Hindlimb muscle (tissue), 1 donor: ENCODE measurements around the gene ZDHHC20. TPM values are rescaled to one million over a fixed set of nuclear protein-coding genes. Genes with fewer than 3 reads are reported as not detected.

Experiments used
- DNase-seq: peaks from one replicate; pipeline ENCODE4 v3.0.0-alpha.2; 2013
- polyA plus RNA-seq: library from polyadenylated mRNA; unstranded; fragments of 120-200 nt; gene quantifications from one replicate; pipeline ENCODE4 v1.2.1, GENCODE V29; 2013; ENCODE audit not compliant: insufficient read length

The ZDHHC20 gene
- polyA plus RNA-seq, 1 donor, result 32.9 TPM

DNA sequence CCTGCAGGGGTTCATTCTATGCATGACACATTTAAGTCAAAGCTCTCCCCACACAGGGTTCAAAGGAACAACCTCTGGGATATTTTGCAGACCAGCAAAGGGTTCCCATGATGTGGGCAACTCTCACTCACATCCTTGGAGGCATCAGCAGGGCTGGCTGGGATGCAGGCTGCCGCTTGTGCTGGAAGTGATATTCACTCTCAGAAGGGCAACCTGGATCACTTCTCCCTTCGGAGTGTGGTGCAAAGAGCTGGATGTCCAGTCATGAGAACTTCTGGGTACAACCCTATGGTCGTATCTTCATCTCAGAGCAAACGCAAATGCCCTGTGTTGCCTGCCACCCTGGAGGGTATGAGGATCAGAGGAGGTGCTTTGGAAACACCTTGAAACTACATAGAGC is 98.6 kb downstream of the ZDHHC20 start:
- DNase-seq, result no peak

DNA sequence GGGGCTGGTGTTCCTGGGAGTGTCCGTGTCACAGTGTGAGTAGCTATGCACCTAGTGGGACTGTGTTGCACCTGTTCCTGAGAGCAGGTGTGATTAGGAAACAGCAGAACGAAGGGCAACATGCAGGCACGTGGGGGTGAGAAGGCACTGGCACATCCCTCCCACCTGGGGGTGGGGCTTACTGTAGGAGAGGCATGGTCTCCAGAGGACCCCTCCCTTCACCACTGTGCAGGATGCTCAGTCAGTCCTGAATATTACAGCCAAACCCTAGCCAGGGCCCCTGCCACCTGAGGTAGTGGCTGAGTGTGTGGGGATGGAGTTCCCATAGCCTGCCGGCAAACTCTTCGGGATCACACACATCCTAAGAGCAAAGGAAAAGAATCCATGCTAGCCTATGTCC is 99.2 kb downstream of the ZDHHC20 start:
- no peak for DNase-seq

DNA sequence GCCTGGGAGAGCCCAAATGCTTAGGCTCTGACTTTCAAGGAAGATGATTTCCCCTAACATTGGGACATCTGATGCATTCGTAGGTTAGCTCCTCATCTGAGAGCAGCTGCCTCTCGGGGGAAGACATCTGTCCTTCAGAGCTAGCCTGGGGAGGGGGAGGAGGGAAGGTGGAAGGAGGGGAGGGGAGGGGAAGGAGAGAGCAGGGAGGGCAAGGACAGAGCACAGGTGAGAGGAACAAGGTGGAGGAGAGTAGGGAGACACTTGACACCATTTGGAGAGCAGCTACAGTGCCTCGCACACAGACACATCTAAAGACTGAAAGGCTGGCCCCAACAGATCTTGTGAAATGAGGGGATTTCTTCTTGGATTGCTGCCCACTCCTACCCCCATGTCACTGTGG is 103.8 kb downstream of the ZDHHC20 start:
- DNase-seq, result no peak

DNA sequence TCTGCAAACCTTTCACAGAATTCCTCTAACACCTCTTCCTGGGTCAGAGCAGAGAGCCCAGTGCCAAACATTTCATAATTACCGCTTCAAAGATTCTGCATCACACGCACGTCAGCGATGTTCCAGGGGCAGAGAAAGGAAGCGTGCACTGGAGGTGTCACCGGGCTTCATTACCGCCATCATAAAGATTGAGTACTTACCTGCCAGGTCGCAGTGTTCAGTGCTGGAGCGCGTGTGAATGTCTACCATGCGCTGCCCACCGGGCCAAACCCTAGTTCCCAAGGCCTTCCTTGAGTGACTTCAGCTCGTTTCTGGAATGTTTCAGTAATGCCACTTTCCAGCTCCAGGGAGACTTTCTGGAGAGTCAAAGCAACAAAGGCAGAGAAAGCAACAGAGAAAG is 104.4 kb downstream of the ZDHHC20 start:
- DNase-seq, result no peak

DNA sequence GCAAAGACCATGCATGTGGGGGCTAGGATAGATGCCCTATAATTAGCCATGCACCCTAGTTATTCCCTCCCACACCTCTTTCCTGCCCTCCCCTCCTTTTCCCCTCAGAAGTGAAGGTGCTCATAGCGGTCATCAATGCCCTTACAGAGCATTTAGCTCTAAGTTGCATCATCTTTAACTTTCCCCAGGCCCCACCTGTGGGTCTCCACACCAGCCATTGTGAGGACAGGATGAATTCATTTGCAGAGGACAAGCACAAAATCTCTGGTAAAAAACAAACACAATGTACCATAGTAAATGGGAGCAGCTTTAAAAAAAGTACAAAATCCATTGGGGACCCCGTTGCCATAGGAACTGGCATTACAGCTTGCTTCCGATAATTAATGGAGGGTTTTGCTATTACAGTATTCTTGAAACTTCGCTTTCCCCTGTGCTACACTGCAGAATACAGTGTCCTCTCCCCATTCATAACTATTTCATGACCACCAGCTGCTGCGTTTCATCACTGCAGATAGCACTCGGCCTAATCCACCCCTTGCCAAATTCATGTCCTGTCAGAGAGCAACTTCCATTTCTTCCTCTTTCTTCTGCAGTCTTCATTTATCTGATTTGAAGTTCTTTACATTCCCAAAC is 110.5 kb downstream of the ZDHHC20 start:
- no peak for DNase-seq

DNA sequence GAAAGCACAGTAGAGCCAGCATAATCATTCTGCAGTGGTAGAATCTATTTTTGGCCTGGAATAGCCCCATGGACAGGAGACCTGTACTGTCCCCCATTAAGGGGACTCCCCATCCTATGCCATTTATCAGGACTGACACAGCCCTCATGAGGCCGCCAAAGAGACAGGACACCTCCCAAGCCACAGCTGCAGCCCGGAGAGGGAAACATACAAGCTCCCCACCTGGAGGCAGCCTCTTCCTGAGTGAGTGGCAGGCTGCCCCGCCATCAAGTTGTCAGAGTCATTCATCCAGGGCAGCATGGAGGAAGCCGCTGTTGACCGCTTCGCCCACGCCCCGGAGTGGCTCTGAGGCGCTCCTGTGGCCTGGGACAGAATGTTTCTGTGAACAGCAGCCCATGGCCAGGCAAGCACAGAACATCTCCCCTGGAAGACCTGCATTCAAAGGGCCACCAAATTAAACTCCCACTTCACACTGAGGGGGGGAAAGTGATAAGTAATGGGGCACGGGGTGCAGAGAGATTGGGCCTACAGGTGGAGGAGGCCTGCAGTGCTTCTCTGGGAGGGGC is 111.3 kb downstream of the ZDHHC20 start:
- no peak for DNase-seq

DNA sequence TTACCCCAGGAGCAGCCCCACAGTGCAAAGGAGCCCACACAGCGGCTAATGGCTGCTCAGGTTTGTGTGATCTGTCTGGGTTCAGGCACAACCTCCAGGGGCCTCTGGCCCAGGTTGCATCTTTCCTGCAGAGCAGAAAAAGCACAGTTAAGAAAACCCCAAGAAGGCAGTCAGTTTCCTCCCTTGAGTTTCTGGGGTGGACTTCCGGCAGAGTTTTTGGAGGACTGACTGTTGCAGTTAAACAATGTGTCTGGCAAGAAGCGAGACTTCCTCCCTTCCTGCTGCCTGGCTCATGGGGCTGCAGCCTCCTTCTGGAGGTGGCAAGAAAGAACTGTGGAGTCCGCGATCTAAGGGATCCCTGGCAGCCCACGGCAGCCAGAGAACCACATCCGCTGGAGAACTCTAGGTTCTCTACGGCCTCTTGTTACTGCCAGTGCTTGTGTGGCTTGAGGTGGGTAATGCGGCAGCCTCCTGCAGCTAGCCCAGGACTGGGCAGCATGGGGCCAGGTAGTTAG is 114.4 kb downstream of the ZDHHC20 start:
- no peak for DNase-seq

DNA sequence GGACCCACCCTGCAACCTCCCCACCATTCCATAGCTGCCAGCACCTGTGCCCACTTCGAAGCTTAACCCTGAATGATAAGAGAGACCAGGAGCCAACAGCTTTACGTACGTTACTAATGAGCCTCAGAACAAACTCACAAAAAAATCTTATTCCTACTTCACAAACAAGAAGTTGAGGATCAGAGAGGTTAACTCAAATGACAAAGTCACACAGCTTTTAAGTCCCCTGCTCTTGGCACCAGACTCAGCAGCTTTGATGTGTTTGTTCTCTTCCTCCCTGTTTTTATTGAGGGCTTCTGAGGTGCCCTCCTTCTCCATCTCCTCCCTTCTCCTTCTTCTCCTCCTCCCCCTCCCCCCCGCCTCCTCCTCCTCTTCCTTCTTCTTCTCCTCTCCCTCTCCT is 115.4 kb downstream of the ZDHHC20 start:
- DNase-seq, result no peak

DNA sequence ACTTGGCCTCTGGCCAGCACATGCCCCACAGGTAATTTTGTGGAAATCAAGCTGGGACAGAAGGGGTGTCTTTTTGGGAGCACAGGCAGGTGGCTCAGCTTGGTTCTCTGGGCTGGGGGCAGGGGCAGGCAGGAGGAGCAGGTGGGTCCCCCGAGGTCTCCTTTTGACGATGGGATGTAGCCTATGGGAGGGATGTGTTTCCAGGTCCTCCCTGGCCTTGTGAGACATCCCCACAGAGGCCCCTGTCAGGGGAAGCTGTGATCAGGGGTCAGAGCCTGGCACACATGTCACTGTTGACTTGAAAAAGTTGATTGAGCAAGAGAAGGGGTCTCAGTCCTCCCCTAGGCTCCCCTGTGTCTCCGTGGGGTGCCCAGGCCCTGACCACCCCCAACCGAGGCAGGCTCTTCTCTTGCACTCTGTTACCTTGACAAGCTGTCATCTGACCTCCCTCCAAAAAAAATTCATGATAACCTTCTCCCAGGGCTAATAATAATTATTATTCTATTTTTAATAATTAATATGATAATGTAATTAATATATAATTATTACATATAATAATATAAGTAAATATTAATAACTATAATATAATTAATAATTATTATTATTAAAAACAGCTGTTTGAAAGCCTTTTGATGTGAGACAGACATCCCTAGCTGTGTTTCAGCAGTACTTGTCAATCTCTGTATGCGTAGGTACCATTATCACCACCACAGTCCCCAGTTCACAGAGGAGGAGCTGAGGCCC is 116.2 kb downstream of the ZDHHC20 start:
- DNase-seq, result no peak

DNA sequence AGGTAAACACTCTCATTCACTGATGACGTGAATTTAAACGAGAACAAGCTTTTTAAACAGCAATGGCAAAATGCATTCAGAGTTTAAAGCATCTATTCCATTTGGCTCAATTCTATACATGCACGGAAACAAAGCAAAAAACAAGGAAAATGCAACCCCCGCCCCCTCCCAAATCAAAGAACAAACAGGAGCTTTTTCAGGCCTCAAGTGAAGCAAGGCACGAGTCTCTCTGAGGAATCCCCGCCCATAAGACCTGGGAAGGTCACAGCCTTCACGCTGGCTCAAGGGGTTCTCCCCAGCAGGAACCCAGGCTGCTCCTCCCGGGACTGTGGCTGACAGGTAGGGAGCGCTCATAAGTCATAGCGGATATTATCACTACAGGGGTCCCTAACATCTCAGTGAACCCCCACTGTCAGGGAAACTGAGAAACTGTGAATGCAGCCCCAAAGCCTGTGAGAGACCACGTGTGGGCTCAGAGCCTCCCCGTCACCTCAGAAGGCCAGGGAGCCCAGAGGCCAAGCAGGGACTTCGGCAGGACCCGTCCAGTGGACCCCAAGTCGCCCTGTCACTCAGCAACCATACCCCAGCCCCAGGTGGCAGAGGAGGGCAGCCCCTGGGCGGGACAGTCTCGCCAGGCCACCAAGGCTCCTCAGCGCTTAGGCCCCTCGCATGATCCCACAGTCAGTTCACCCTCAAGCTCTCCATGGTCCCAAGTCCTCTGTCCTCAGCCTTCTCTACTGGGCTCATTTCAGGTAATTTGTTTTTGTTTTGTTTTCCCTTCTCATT is 117.3 kb downstream of the ZDHHC20 start:
- DNase-seq, result no peak

DNA sequence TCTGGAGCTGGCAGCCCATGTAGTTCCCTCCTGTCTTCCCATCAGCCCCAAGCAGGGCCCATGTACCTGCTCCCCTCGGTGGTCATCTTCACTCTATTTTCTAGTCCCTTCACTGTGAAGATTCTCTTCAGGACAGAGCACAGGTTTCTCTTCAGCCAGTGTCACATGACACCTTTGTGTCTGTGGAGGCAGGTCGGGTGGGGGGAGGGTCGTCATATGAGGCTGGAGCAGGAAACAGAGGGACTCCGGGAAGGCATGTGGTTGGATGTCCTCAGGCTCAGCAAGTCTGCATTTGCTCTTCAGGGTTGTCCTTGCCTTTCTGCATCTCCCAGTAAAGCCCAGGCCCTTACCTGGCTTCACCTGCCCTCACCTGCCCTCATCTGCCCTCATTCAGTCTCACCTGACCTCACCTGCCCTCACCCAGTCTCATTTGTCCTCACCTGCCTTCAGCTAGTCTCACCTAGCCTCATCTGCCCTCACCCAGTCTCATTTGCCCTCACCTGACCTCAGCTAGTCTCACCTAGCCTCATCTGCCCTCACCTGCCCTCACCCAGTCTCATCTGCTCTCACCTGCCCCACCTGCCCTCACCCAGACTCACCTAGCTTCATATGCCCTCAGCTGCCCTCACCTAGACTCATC is 120.3 kb downstream of the ZDHHC20 start:
- no peak for DNase-seq

DNA sequence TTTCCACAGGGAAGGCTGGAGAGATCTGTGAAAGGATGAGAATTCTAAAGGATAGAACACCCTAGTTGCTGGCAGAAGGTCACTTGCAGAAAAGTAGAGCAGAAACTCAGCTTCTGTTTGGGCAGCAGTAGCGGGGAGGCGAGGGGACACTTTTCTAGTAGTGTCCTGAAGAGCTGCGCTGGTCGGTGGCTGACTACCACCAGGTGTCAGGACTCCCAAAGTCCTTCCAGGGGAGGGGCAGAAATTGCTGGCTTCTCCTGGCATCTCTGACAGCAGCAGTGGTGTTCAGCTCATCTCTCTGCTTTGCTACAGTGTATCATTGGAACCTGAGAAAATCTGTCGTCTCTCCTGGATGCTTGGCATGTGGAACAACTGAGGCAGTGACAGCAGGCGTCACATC is 120.9 kb downstream of the ZDHHC20 start:
- no peak for DNase-seq

DNA sequence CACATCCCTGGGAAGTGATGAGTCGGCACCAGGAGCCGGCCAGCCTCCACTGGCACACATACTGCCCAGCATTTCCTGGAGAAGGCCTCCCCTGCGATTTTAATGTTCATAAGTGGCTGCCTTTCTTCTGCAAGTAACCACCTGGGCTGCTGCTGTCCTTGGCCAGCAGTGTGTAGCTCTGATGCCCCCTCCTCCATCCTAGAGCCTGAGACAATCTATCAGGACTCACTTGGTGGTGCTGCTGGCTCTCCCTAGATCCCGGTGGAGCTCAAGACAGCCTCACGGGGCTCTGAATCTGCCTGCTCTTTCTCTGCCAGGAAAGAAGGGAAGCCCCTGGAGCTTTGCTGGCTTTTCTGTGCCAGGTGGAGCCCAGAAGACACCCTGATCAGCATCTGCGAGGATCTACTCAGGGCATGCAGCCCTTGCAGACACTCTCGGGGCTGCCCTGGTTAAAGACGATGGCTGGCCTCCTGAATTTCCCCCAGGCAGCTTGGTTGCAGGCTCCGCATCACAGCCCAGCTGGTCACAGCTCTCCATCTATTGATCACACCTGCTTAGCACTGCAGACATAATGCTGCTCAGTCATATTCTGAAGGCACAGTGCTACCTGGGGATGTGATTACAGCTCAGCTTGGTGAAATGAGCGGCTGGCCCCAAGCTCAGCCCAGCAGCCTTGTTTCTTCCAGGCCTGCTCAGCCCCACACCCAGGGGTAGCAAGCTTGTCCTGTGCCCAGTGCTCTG is 122.3 kb downstream of the ZDHHC20 start:
- DNase-seq, result no peak

DNA sequence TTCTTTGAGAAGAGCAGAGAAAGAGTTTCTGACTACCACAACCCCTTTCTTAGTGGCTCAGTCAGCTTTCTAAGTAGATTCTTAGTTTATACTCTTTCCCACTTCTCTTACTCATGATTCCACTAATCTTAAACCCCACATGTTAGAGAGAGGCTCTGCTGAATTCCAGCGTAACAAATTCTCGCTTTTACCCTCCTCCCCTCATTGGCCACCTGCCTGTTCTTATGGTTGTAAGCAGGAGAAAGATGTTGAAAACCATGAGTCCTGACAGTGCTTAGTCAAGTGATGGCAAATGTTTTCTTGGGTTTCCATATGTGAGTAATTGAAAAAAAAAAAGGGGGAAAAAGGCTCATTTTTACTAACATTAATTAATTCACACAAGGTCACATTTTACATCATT is 125.9 kb downstream of the ZDHHC20 start:
- no peak for DNase-seq

DNA sequence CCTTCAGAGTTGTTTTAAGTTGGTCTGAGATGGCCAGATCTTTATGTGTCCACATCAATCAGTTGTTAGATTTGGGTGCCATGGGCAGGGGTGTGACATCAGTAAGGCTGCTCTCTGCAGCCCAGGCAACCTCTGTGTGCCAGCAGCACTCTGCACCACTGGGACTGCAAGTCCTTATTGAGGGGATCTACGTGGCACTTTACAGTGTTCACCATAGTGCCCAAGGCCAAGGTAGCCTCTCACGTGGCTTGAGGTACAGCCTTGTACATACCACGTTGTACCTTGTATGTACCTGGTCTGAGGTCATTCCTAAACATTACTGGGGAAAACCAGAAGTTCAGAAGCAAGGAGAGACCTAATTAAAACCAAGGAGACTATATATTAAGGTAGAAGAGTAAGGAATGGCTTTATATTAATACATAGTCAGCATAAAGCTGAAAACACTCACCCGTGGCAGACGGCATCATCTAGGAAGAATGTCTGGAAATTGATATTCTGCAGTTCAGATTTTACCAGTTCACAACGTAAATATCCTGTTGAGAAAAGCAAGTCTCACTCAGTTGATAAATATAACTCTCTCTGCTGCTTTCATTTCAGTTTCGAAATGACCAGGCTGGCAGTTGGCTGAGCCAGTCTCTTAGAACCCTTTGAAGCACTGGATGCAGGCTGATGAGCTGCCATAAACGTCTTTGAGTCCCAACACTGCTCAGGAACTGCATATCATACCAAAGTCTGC is 128.8 kb downstream of the ZDHHC20 start:
- DNase-seq, result no peak

DNA sequence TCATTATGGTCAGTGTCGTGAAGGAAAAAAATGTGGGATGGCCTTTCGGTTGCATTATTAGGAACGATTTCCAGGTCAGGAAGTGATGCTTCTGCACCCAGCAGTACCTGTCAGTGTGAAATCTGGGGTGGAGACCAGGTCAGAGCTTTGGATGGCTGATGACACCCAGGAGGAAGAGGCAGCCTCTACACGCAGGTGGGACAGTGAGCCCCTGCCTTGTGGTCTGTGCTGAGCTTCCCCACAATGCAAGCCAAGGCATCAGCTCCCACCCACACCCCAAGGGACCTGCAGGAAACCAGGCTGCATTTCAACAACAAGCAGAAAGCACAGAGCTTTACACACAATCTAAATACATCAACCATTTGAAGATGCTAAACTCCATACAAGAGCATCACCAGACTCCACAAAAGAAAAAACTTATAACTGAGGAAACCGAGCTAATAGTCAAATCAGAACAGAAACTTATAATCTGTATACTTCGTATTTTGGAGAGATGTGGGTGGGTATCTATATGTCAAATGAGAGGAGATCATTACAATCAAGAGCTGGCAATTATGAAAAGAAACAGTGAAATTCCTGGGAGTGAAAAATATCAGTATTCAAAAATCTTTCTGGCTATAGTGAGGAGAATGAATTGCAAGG is 130.1 kb downstream of the ZDHHC20 start:
- no peak for DNase-seq

DNA sequence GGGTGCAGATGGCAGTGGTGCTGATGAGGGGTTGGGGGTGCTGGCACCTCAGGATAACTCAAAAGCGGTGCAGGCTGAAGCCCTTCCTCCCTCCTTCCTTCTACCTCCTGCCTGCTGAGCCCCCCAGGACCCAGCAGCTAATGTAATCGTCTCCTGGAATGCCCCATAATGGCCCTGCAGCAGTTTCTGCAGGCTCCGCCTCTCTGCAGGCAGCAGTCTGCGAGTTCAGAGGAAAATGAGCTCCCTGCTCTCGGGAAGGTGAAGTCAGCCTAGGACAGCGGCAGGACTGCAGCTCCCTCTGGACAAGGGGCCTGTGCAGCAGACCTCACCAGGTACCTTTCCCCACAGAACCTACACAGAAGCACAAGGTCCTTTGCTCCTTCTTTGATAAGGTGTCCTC is 130.9 kb downstream of the ZDHHC20 start:
- no peak for DNase-seq

DNA sequence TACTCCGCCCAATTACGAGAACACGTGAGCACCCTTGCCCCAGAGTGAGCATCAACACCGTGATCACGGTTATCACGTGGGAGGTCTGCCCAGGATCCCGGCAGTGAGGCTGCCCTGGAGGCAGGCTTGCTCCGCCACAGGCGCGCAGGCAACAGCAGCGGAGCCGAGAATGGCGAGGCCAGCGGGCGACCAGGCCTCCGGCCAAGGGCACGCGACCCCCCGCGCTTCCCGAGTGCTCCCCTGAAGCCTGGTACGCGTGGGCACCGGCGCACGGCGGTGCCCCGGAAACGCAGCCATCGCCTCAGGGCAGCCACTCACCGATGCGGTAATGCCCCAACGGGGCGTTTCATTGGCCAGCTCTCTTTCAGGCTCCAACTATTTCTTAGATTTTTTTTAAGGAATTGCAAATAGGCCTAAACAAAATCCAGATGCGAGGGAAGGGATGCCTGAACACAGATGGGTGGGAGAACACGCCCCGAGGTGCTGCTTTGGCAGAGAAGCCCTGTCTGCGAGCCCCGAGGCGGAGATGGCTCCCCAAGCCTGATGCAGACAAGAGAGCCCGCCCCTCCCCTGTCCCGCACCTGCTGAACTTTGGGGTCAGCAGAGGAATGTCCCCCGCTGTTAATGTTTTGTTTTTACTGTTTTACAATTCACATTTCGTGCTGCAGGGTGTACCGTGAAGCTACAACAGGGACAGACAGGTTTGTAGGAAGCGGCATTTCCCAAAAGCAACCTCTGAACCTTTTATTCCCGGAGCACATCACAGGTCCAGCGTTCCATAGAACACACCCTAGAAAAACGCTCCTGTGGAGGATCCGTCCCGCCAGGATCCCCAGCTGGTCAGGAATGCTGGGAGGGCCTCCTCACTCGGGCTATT is 132.7 kb downstream of the ZDHHC20 start:
- peak; percentile 6 for DNase-seq

DNA sequence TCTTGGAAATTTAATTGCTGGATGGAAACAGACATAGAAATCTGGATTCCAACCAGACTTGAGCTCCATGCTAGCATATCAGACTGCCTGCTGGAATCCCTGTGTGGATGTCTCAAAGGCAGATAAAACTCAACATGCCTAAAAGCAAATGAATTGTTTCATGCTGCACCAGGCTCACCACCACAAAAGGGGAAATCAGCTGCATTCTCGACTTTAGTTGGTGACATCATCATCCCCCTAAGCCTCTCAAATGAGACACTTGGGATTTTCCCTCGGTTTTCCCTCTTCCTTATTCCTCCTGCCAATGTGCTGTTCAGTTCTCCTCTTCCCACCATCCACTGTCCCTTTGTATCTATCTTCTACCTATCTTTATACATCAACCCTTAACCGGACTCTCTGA is 134.3 kb downstream of the ZDHHC20 start:
- no peak for DNase-seq

DNA sequence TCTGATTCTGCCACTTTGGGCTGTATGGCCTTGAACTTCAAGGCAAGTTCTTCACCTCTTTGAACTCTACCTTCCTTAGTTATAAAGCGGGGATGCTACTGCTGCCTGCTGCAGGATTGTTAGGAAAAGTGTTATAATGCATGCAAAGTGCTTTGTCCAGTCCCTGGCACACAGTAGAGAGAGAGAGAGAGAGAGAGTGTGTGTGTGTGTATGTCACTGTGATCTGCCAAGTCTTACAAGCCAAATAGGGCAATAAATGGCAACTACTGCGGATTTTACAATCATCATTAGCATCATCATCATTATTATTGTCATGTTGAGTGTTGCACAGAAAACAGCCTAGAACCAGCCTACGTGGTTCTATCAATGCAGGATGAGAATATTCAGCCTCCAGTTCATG is 136.1 kb downstream of the ZDHHC20 start:
- no peak for DNase-seq
